ENCODE results near the gene AP2B1.

- TF ChIP-seq CTCF (IDR thresholded peaks at IDR 0.05 in 2 of 3, conservative IDR thresholded peaks at IDR 0.05 in 1 of 3; ENCODE audit: insufficient read depth in 2 of 3, low read depth in 1 of 3, low read length in 3 of 3), result no peak
- TF ChIP-seq ZHX1 (conservative IDR thresholded peaks at IDR 0.05; ENCODE audit: low read length), result no peak
- no peak for TF ChIP-seq ZFP30 (CRISPR knock-in tag; IDR thresholded peaks at IDR 0.05; ENCODE audit: borderline replicate concordance)
- no peak for TF ChIP-seq MEIS2 (IDR thresholded peaks at IDR 0.05; ENCODE audit: partially characterized antibody)
- no peak for TF ChIP-seq CHCHD3 (CRISPR knock-in tag; IDR thresholded peaks at IDR 0.05)
- TF ChIP-seq JUN (IDR thresholded peaks at IDR 0.05; ENCODE audit: borderline replicate concordance, low read depth, low read length), result no peak
- TF ChIP-seq JUN (CRISPR knock-in tag; IDR thresholded peaks at IDR 0.05; ENCODE audit: borderline replicate concordance), result no peak
- TF ChIP-seq ZNF764 (CRISPR knock-in tag; IDR thresholded peaks at IDR 0.05; ENCODE audit: low read depth), result no peak
- no peak for TF ChIP-seq ZNF589 (CRISPR knock-in tag; IDR thresholded peaks at IDR 0.05; ENCODE audit: low read depth)
- no peak for TF ChIP-seq KDM1A (IDR thresholded peaks at IDR 0.05)
These were observed 78.9 kb downstream of the AP2B1 start for GRCh38 chr17:35666070-35666469.

Measured in K562 (cell line).